Measurements from ENCODE around the gene GPR155. TPM values are rescaled to one million over a fixed set of nuclear protein-coding genes. Genes with fewer than 3 reads are reported as not detected.

Gene GPR155
- total RNA-seq, 2 experiments from 2014 or later: 1.9 TPM

GRCh38 chr2:174503161-174503809 is 16.5 kb upstream of the GPR155 start:
- Histone ChIP-seq H3K27ac (ENCODE audit: low read depth, low read length, poor library complexity, severe bottlenecking) (no peak overlapping the region), H3K9me3 (ENCODE audit: low read length) (no peaks in the 10 kb centered on the region), H3K4me3 (ENCODE audit: low read depth, low read length, poor library complexity, severe bottlenecking) (no peak overlapping the region), H3K9me2 (ENCODE audit: insufficient read depth, low read length) (no peaks in the 10 kb centered on the region), H4K20me1 (ENCODE audit: insufficient read depth, low read length) (no peaks in the 10 kb centered on the region), H3K36me3 (ENCODE audit: insufficient read depth, low read length) (no peaks in the 10 kb centered on the region), H3K79me2 (ENCODE audit: insufficient read depth, low read depth, low read length) (no peaks in the 10 kb centered on the region), H3K4me1 (ENCODE audit: insufficient read depth, low read length, poor library complexity, severe bottlenecking) (no peaks in the 10 kb centered on the region), H3K4me2 (ENCODE audit: low read length) (no peak overlapping the region), H2AFZ (ENCODE audit: low read length) (no peak overlapping the region)
- no peak for DNase-seq (ENCODE audit: low spot score)
- intact Hi-C loops (cut with micrococcal nuclease; ENCODE audit: unreplicated experiment): no loop called here
- no peak for TF ChIP-seq EZH2phosphoT487 (IDR thresholded peaks at IDR 0.05; ENCODE audit: borderline replicate concordance, low read depth, low read length)
- TF ChIP-seq, protein P1, sequence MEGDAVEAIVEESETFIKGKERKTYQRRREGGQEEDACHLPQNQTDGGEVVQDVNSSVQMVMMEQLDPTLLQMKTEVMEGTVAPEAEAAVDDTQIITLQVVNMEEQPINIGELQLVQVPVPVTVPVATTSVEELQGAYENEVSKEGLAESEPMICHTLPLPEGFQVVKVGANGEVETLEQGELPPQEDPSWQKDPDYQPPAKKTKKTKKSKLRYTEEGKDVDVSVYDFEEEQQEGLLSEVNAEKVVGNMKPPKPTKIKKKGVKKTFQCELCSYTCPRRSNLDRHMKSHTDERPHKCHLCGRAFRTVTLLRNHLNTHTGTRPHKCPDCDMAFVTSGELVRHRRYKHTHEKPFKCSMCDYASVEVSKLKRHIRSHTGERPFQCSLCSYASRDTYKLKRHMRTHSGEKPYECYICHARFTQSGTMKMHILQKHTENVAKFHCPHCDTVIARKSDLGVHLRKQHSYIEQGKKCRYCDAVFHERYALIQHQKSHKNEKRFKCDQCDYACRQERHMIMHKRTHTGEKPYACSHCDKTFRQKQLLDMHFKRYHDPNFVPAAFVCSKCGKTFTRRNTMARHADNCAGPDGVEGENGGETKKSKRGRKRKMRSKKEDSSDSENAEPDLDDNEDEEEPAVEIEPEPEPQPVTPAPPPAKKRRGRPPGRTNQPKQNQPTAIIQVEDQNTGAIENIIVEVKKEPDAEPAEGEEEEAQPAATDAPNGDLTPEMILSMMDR (conservative IDR thresholded peaks at IDR 0.05; ENCODE audit: low read length): no peak
- no TSS peak for BruUV-seq (replicated peaks)
- POLR2A ChIA-PET: interaction anchor here (1.4 kb wide), 1 partner anchor 10 kb away, joined by 9 read pairs; no protein-coding TSS in a partner anchor
- CTCF ChIA-PET (ENCODE audit: unreplicated experiment): no interaction called here

DNA sequence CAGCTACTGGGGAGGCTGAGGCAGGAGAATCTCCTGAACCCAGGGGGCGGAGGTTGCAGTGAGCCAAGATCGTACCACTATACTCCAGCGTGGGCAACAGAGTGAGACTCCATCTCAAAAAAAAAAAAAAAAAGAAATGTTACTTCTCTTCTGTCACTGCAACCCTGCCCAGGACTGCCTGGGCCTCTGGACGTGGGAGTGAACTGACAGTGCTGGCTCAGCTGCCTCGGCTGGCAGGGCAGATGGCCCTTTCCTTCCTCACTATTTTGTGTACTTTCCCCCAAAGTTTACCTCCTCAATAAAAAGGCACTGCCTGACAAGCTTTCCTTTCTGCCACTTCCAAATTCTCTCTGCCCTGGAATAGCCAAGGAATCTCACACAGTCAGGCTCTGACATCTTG is 12.5 kb upstream of the GPR155 start:
- H2AFZ ChIP-seq (ENCODE audit: low read length): no peak overlapping the region
- POLR2A ChIA-PET: interaction anchor here (0.6 kb wide), 1 partner anchor 196 kb away, joined by 7 read pairs; no protein-coding TSS in a partner anchor
- no peaks in the 10 kb centered on the region for H4K20me1 ChIP-seq (ENCODE audit: insufficient read depth, low read length)
- no peak overlapping the region for H3K4me2 ChIP-seq (ENCODE audit: low read length)
- intact Hi-C loops (cut with micrococcal nuclease; ENCODE audit: unreplicated experiment): no loop called here
- H3K36me3 ChIP-seq (ENCODE audit: insufficient read depth, low read length): no peaks in the 10 kb centered on the region
- H3K9me2 ChIP-seq (ENCODE audit: insufficient read depth, low read length): no peaks in the 10 kb centered on the region
- no peak overlapping the region for H3K27ac ChIP-seq (ENCODE audit: low read depth, low read length, poor library complexity, severe bottlenecking)
- DNase-seq (ENCODE audit: low spot score): no peak
- no peaks in the 10 kb centered on the region for H3K9me3 ChIP-seq (ENCODE audit: low read length)
- TF ChIP-seq, protein P1 (conservative IDR thresholded peaks at IDR 0.05; ENCODE audit: low read length): no peak
- no peak for TF ChIP-seq EZH2phosphoT487 (IDR thresholded peaks at IDR 0.05; ENCODE audit: borderline replicate concordance, low read depth, low read length)
- BruUV-seq (replicated peaks): no TSS peak
- CTCF ChIA-PET (ENCODE audit: unreplicated experiment): no interaction called here
- H3K4me3 ChIP-seq (ENCODE audit: low read depth, low read length, poor library complexity, severe bottlenecking): no peak overlapping the region
- H3K4me1 ChIP-seq (ENCODE audit: insufficient read depth, low read length, poor library complexity, severe bottlenecking): no peaks in the 10 kb centered on the region
- no peaks in the 10 kb centered on the region for H3K79me2 ChIP-seq (ENCODE audit: insufficient read depth, low read depth, low read length)

DNA sequence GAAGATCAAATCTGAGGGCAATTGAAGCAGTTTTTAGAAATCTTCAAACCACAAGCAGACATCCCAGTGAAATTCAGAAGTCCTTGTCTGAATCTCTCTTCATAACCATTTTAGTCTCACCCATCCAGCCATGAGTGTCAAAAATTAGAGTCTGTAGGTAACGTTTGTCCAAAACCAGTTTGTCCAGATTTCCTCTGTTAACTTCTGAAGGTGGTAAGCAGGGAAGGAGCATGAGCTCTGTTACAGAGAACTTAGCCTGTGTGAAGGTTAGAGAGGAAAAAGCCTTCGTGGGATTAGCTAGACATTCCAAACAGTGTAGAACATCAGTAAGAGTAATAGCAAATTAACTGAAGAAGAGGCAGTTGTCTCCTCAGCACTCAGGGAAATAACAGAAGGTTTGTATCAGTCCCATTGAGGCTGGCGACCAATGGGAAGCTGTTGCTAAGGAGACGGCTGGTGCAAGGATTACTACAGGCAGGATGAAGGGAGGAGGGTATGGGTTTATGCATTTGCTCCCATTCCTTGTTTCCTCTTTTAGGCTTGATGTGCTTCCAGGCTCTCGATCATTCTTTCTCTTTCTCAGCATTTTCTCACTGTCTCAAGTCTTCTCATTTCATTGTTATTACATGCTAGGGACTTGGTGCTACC is 8.7 kb upstream of the GPR155 start:
- CTCF ChIA-PET (ENCODE audit: unreplicated experiment): no interaction called here
- H3K9me3 ChIP-seq (ENCODE audit: low read length): no peaks in the 10 kb centered on the region
- POLR2A ChIA-PET: interaction anchor here (0.7 kb wide), 1 partner anchor 12 kb away, joined by 4 read pairs; no protein-coding TSS in a partner anchor
- H3K4me3 ChIP-seq (ENCODE audit: low read depth, low read length, poor library complexity, severe bottlenecking): no peak overlapping the region
- H3K9me2 ChIP-seq (ENCODE audit: insufficient read depth, low read length): no peaks in the 10 kb centered on the region
- no peak overlapping the region for H3K4me2 ChIP-seq (ENCODE audit: low read length)
- H3K79me2 ChIP-seq (ENCODE audit: insufficient read depth, low read depth, low read length): no peaks in the 10 kb centered on the region
- no peak overlapping the region for H3K27ac ChIP-seq (ENCODE audit: low read depth, low read length, poor library complexity, severe bottlenecking)
- H4K20me1 ChIP-seq (ENCODE audit: insufficient read depth, low read length): no peaks in the 10 kb centered on the region
- no peaks in the 10 kb centered on the region for H3K36me3 ChIP-seq (ENCODE audit: insufficient read depth, low read length)
- DNase-seq (ENCODE audit: low spot score): no peak
- H3K4me1 ChIP-seq (ENCODE audit: insufficient read depth, low read length, poor library complexity, severe bottlenecking): peaks cover 15% of the 10 kb centered on the region
- no TSS peak for BruUV-seq (replicated peaks)
- H2AFZ ChIP-seq (ENCODE audit: low read length): no peak overlapping the region
- TF ChIP-seq, protein P1 (conservative IDR thresholded peaks at IDR 0.05; ENCODE audit: low read length): no peak
- no peak for TF ChIP-seq EZH2phosphoT487 (IDR thresholded peaks at IDR 0.05; ENCODE audit: borderline replicate concordance, low read depth, low read length)
- intact Hi-C loops (cut with micrococcal nuclease; ENCODE audit: unreplicated experiment): no loop called here
